LoVo (cell line): Measurements from ENCODE around the gene EFCAB6.

ENCODE experiments used
- DNase-seq: peaks from one replicate; pipeline ENCODE4 v3.0.0-alpha.2; 2016; ENCODE audit warnings: low spot score

Gene EFCAB6

DNA sequence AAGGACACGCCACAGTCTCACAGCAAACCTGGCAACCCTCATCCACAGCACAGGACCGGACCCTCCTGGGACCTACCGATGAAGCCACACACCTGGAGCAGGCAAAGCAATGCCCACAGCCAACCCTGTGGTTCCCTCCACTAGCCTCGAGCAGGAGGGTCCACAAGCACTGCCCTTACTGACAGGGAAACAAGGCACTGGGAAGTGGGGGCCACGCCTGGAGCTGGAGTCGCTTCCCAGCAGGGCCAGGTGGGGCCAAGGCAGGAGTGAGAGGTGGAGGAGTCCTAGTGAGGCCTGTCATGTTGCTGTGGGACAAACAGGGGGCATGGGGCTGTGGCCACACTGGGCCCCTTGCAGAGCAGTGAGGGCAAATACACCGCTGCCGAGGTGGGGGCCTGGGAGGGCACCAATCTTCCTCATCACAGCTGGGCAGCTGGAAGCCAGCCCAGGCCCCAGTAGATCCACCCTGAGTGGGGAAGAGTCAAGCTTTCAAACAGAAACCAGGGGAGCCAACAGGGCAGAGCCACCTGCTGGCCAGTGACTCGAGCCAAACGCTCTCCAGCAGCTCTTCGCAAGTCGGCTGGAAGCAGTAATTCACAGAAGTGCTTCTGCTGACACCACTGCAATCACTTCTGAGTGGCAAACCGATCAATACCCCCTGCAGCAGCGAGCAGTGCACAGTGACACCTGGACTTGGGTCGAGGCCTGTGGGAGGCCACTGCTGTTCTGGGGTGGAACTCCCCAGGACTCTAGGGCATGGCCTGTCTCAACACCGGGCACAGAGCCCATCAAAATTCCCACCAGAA, 36.5 kb upstream of the EFCAB6 start:
- no peak for DNase-seq

GRCh38 chr22:43847376-43848289, 35.5 kb upstream of the EFCAB6 start:
- DNase-seq = no peak

DNA sequence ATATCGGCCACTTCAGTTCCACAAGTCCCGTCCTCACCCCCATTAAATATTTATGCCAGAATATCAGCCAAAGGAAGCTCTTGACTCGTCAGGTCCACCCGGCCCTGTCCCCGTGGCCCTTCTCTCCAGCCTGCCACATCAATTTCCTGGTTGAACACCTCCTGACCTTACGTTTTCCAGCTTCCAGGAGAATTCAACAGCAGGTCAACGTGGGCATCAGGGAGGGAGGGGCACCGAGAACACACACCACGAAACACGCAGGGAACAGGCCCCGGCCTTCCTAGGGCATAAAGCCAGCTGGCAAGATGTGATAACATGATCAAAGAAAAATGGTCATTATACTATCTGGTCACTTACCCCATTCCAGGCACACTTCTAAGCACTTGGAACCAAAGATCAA, 34.9 kb upstream of the EFCAB6 start:
- no peak for DNase-seq

DNA sequence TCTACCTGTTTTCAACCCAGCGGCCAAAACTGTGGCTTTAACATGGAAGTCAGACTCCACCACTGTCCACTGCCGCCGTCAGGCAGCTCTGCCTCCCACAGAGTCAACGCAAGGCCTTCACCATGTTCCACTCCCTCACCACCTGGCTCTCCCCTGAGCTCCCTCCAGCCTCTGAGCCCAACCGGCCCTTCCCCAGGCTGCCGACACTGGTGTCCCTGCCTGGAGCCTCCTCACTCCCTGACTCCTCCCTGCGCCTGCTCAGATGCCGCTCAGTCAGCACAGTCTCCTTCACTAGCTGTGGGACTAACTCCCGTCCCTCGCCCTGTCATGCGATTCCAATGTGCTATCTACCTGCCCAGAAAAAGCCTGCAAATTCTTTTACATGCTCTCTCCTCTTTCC, 33.9 kb upstream of the EFCAB6 start:
- no peak for DNase-seq

DNA sequence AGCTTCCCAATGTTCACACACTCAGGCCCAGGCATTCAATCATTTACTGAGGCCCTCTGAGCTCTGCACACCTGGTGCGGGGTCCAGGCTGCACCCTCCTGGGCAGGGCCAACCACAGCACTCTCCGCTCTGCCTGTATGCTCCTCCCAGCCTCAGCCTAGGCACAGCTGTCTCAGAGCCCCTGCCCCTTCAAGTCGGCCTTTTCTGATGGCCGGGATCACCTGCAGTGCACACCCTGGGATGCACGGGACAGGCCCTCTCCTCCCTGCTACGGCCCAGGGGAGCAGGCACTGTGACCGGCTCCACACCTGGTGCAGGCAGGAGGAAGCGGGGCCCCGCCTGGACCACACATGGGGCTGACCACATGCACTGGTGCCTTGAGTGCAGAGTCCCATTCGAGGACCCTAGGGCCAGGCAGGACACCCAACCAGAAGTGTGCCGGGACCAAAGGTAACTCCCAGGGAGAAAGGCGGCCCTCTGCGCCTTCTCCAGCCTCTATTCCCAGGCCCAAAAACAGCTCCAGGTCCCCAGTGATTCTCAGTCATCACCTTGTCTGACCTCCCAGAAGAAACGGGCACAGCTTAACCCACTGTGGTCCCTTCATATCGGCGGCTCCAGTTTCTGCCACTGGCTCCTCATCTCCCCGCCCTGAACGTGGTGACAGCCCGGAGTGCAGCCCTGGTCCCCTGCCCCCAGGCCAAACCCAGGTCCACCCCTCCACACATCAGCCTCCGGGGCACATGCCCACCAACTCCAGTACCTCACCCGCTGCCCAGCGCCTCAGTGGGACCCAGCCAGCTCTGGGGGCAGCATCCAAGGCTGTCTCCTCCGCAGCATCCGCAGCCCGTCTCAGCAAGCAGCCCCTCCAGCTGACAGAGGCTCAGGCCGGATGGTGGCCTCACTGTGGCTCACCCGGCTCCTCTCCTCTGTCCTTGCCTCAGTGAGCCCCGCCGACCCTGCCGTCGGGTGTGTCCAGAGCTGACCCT, 32.7 kb upstream of the EFCAB6 start:
- DNase-seq = no peak

GRCh38 chr22:43843783-43844530, 31.9 kb upstream of the EFCAB6 start:
- no peak for DNase-seq

DNA sequence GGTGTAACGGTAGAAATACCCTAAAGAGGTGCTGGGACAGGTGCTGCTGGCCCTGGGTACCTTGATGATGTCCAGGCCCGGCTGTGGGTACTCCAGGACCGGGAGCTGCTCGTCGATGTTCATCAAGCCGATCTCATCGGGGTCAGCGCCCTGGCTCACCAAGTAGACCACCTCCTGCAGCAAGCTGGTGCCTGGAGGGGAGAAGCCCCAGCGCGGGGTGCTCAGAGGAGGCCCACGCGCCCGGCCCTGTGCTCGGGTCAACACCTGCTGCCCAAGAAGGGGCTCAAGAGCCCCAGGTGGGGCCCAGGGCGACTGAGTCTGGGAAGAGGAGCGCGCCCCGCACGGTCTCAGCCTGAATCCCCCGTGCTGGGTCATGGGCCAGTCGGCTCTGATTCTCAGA, 29.6 kb upstream of the EFCAB6 start:
- no peak for DNase-seq

GRCh38 chr22:43840851-43841250, 28.7 kb upstream of the EFCAB6 start:
- no peak for DNase-seq

GRCh38 chr22:43840431-43840830, 28.3 kb upstream of the EFCAB6 start:
- DNase-seq = no peak

- DNase-seq = no peak
Measured at GRCh38 chr22:43839781-43840180, 27.7 kb upstream of the EFCAB6 start.

DNA sequence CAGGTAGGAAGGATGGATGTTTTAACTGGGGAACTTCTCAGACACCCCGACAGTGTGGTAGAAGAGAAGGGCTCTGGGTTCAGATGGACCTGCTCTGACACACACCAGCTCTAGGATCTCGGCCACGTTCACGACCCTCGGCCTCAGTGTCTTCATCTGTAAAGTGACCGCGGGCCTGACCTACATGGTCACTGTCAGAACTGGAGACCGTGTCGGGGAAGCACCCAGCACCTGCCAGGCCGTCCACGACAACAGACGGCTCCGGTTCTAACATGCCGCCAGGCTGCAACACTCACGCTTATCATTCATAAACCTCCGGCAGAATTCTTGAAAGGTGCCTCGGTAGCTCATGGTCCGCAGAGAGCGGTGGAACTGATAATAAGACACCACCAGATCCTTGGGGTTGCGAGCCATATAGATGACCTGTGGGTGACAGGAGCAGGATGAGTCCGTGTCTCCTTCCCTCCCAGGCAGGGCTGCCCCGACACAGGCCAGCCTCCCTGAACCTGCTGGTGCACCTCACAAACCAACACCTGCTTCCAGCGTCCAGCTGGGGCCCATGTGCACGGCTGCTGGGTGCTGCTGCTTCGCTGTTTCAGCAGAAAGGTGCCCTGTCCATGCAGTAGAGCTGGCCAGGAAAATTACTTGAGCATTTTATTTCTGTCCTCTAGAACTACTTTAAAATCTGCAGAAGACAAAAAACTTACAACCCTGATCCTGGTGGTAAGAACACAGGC, 26.6 kb upstream of the EFCAB6 start:
- DNase-seq = no peak

DNA sequence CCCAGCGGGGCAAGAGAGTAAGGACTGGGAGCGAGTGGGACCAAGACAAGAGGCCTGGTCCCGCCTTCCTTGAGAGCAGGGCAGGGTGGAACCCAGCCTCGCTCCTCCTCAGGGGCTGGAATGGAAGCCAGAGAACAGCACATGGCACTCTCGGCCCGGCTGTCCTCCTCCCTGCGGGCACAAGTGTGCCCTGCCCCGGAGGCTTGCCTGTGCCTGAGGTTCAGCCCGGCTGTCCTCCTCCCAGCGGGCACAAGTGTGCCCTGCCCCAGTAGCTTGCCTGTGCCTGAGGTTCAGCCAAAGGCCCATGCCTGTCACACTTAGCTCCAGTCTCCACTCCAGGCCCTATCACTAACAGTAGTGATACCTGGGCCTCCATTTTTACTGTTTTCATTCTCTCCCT, 26.1 kb upstream of the EFCAB6 start:
- DNase-seq = no peak

- no peak for DNase-seq
Measured at GRCh38 chr22:43837666-43838065, 25.6 kb upstream of the EFCAB6 start.

- no peak for DNase-seq
Measured at GRCh38 chr22:43835736-43836135, 23.6 kb upstream of the EFCAB6 start.

- DNase-seq = no peak
Measured at GRCh38 chr22:43835166-43835565, 23.1 kb upstream of the EFCAB6 start.

DNA sequence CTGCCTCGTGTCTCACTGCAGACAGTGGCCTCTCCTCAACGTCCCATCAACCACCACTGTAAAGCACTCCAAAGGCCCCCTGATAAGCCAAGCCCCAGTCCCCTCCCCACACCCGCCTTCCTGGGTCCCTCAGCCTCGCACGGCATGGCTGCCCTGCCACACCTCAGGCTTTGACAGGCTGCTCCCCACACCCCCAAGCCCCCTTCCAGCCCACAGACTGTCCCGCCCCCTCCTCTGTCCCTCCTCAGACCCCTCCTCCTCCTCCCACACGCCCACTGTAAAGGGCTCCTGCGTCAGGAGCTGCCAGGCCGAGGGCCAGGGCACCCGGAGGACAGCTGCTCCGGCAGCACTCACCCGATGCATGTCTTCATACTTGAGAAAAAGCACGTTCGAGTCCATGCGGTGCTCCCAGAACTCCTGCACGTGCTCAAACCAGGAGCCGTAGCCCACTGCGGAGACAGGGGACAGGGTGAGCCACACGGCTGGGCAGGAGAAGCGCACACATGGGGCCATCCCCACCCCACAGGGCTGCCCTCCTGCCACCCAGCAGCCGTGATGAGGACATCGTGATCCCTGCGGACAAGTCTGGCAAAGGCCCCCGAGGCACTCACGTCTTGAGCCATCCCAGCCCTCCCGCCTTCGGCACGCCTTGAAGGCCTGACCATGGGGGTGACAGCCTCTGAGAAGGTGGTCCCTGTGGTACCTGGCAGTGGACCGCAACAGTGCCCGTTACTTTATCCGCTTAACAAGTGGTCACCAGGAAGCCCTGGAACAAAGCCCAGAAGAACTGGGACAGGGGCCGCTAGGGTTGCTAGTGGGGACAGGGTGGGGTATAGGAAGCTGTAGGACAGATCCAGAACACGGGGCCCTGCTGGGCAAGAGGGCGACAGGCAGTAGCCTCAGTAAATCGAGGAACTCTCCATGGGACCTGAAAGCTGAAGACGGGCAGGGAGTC, 21.5 kb upstream of the EFCAB6 start:
- DNase-seq = no peak

- DNase-seq = no peak
Measured at GRCh38 chr22:43832393-43833265, 20.5 kb upstream of the EFCAB6 start.
